Hepatocyte (in vitro differentiated cells): Measurements from ENCODE around the gene SYT12. TPM values are rescaled to one million over a fixed set of nuclear protein-coding genes. Genes with fewer than 3 reads are reported as not detected.

ENCODE experiments used
- DNase-seq: peaks from one replicate; pipeline ENCODE4 v3.0.0-alpha.2; 2016; ENCODE audit warnings: low spot score
- H2AFZ ChIP-seq: fragments of 200-600 bp; sonication (generic); 2 replicates; pipeline ENCODE4 v1.6.0; 2016; ENCODE audit warnings: antibody characterized with exemption, mild to moderate bottlenecking
- H3K27ac ChIP-seq: fragments of 200-600 bp; sonication (generic); 2 replicates; pipeline ENCODE4 v1.5.1; 2016; ENCODE audit warnings: mild to moderate bottlenecking
- H3K27me3 ChIP-seq: fragments of 200-600 bp; sonication (generic); 2 replicates; pipeline ENCODE4 v1.6.1; 2016
- H3K36me3 ChIP-seq: fragments of 200-600 bp; sonication (generic); replicated peaks from 2 replicates; pipeline ENCODE4 v1.5.1; 2016; ENCODE audit warnings: low read depth; ENCODE audit not compliant: insufficient read depth
- H3K4me1 ChIP-seq: fragments of 200-600 bp; sonication (generic); 2 replicates; pipeline ENCODE4 v1.5.1; 2016; ENCODE audit warnings: mild to moderate bottlenecking, moderate library complexity; ENCODE audit not compliant: insufficient read depth
- H3K4me2 ChIP-seq: fragments of 200-600 bp; sonication (generic); 2 replicates; pipeline ENCODE4 v1.6.0; 2016
- H3K4me3 ChIP-seq: fragments of 200-600 bp; sonication (generic); 2 replicates; pipeline ENCODE4 v1.5.1; 2016; ENCODE audit warnings: mild to moderate bottlenecking
- H3K79me2 ChIP-seq: fragments of 200-600 bp; sonication (generic); 2 replicates; pipeline ENCODE4 v1.6.0; 2017; ENCODE audit warnings: mild to moderate bottlenecking
- H3K9me2 ChIP-seq: fragments of 200-600 bp; sonication (generic); replicated peaks from 2 replicates; pipeline ENCODE4 v1.6.0; 2017; ENCODE audit warnings: mild to moderate bottlenecking; ENCODE audit not compliant: insufficient read depth
- H3K9me3 ChIP-seq: fragments of 200-600 bp; sonication (generic); 2 replicates; pipeline ENCODE4 v1.5.1; 2016; ENCODE audit warnings: low read depth, mild to moderate bottlenecking
- H4K20me1 ChIP-seq: fragments of 200-600 bp; sonication (generic); 2 replicates; pipeline ENCODE4 v1.6.0; 2016; ENCODE audit warnings: mild to moderate bottlenecking; ENCODE audit not compliant: insufficient read depth, poor library complexity, severe bottlenecking
- CTCF ChIP-seq: fragments of 200-600 bp; sonication (generic); IDR thresholded peaks from 2 replicates; pipeline ENCODE4 v1.5.1; 2016; ENCODE audit warnings: antibody characterized with exemption, mild to moderate bottlenecking; ENCODE audit not compliant: poor library complexity
- EZH2 ChIP-seq: fragments of 200-600 bp; sonication (generic); IDR thresholded peaks from 2 replicates; pipeline ENCODE4 v1.6.1; 2016; ENCODE audit warnings: antibody characterized with exemption, mild to moderate bottlenecking, borderline replicate concordance
- EZH2phosphoT487 ChIP-seq: fragments of 200-600 bp; sonication (generic); IDR thresholded peaks from one replicate; pipeline ENCODE4 v1.6.1; 2018; ENCODE audit warnings: antibody characterized with exemption, mild to moderate bottlenecking, low read depth, moderate library complexity; ENCODE audit not compliant: unreplicated experiment, severe bottlenecking
- WGBS: methylation state at CpG from one replicate; pipeline ENCODE4 v1.1.6; 2016; ENCODE audit warnings: low lambda C conversion rate; ENCODE audit errors: missing lambda C conversion rate; 5-methylcytosine and 5-hydroxymethylcytosine counted together
- polyA plus RNA-seq: library from polyadenylated mRNA; unstranded; fragments of >200 nt; fragmentation: Nextera tagmentation; extraction: Ambion mirVana; gene quantifications from 2 replicates; pipeline ENCODE4 v1.2.1, GENCODE V29; 2016
- total RNA-seq: library from RNA; depleted of rRNA; stranded (reverse); fragments of >200 nt; gene quantifications from 2 replicates; pipeline ENCODE4 v1.2.3, GENCODE V29; 2014

SYT12 gene
- total and polyA plus RNA-seq, 2 experiments from 2014 or later: 0.27 to 0.50 TPM

- Histone ChIP-seq H3K9me3 (no peaks in the 10 kb centered on the region), H3K27ac (no peak overlapping the region), H3K4me1 (peaks cover 24% of the 10 kb centered on the region), H3K79me2 (peaks cover 21% of the 10 kb centered on the region), H3K4me2 (no peak overlapping the region), H3K9me2 (no peaks in the 10 kb centered on the region), H4K20me1 (no peaks in the 10 kb centered on the region), H3K4me3 (no peak overlapping the region), H3K27me3 (no peaks in the 10 kb centered on the region), H3K36me3 (no peaks in the 10 kb centered on the region), H2AFZ (no peak overlapping the region)
- DNase-seq: no peak
- TF ChIP-seq CTCF (no peak), EZH2 (no peak), EZH2phosphoT487 (no peak)
- 94% methylated on average over 3 of the region's 3 CpGs for WGBS
These were observed 36.7 kb downstream of the SYT12 start for GRCh38 chr11:67059671-67060070.

- H3K4me1 ChIP-seq: peaks cover 22% of the 10 kb centered on the region
- DNase-seq: no peak
- H3K79me2 ChIP-seq: peaks cover 21% of the 10 kb centered on the region
- no peaks in the 10 kb centered on the region for H3K36me3 ChIP-seq
- WGBS: 80% methylated on average over 7 of the region's 7 CpGs
- no peaks in the 10 kb centered on the region for H3K9me2 ChIP-seq
- no peaks in the 10 kb centered on the region for H3K9me3 ChIP-seq
- no peaks in the 10 kb centered on the region for H4K20me1 ChIP-seq
- no peak overlapping the region for H3K4me2 ChIP-seq
- no peaks in the 10 kb centered on the region for H3K27me3 ChIP-seq
- no peak overlapping the region for H3K4me3 ChIP-seq
- H2AFZ ChIP-seq: no peak overlapping the region
- TF ChIP-seq EZH2phosphoT487 (no peak), CTCF (no peak), EZH2 (no peak)
- H3K27ac ChIP-seq: no peak overlapping the region
These were observed 37.2 kb downstream of the SYT12 start for GRCh38 chr11:67060111-67060522.

GRCh38 chr11:67062526-67063373 lies 39.8 kb downstream of the SYT12 start:
- Histone ChIP-seq H3K79me2 (peaks cover 12% of the 10 kb centered on the region), H3K27me3 (no peaks in the 10 kb centered on the region), H3K27ac (peak overlapping the region; percentile 51), H4K20me1 (no peaks in the 10 kb centered on the region), H3K4me1 (no peaks in the 10 kb centered on the region), H3K9me3 (no peaks in the 10 kb centered on the region), H3K4me3 (no peak overlapping the region), H3K36me3 (no peaks in the 10 kb centered on the region), H3K4me2 (no peak overlapping the region), H3K9me2 (no peaks in the 10 kb centered on the region), H2AFZ (no peak overlapping the region)
- DNase-seq: peak; percentile 50
- TF ChIP-seq CTCF: no peak
- no peak for TF ChIP-seq EZH2phosphoT487
- no peak for TF ChIP-seq EZH2
- WGBS: 89% methylated on average over 13 of the region's 13 CpGs
